IMR-90 (cell line): ENCODE results near the gene CCDC88C.

Source experiments
- BHLHE40 ChIP-seq: fragments of 150-350 bp; IDR thresholded peaks from 2 replicates; pipeline ENCODE4 v1.6.1; 2016; ENCODE audit warnings: mild to moderate bottlenecking, low read depth, low read length
- CEBPB ChIP-seq: IDR thresholded peaks from 2 replicates; pipeline ENCODE4 v1.6.1; 2012; ENCODE audit warnings: low read depth, low read length, improper control_type of control experiment
- CTCF ChIP-seq: conservative IDR thresholded peaks from 2 replicates; pipeline ENCODE4 v1.5.1; 2012; ENCODE audit warnings: mild to moderate bottlenecking, low read depth, low read length, improper control_type of control experiment
- FOS ChIP-seq: fragments of 150-350 bp; IDR thresholded peaks from 2 replicates; pipeline ENCODE4 v1.6.1; 2016; ENCODE audit warnings: low read depth, low read length
- MAZ ChIP-seq: IDR thresholded peaks from 2 replicates; pipeline ENCODE4 v1.6.1; 2012; ENCODE audit warnings: low read depth, mild to moderate bottlenecking, low read length, improper control_type of control experiment, moderate library complexity, borderline replicate concordance
- MXI1 ChIP-seq: IDR thresholded peaks from 2 replicates; pipeline ENCODE4 v1.6.1; 2012; ENCODE audit warnings: low read depth, mild to moderate bottlenecking, low read length, moderate library complexity, borderline replicate concordance
- POLR2A ChIP-seq: IDR thresholded peaks from 2 replicates; pipeline ENCODE4 v1.6.1; 2012; ENCODE audit warnings: mild to moderate bottlenecking, low read depth, low read length
- RFX5 ChIP-seq: IDR thresholded peaks from 2 replicates; pipeline ENCODE4 v1.8.0; 2012; ENCODE audit warnings: low read depth, mild to moderate bottlenecking, low read length, moderate library complexity
- TF ChIP-seq, protein P1 (sequence below): fragments of 150-350 bp; IDR thresholded peaks from 2 replicates; pipeline ENCODE4 v1.6.1; 2017; ENCODE audit warnings: mild to moderate bottlenecking, antibody characterized with exemption, low read length, low read depth

- TF ChIP-seq CTCF (no peak), MXI1 (no peak), POLR2A (no peak), RFX5 (no peak), CEBPB (no peak), BHLHE40 (no peak), FOS (no peak), MAZ (no peak)
- TF ChIP-seq, protein P1, sequence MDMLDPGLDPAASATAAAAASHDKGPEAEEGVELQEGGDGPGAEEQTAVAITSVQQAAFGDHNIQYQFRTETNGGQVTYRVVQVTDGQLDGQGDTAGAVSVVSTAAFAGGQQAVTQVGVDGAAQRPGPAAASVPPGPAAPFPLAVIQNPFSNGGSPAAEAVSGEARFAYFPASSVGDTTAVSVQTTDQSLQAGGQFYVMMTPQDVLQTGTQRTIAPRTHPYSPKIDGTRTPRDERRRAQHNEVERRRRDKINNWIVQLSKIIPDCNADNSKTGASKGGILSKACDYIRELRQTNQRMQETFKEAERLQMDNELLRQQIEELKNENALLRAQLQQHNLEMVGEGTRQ: no peak
Observed at GRCh38 chr14:91406982-91407381, 10.6 kb downstream of the CCDC88C start.
